ENCODE measurements around the gene CDH4. TPM values are rescaled to one million over a fixed set of nuclear protein-coding genes. Genes with fewer than 3 reads are reported as not detected.

Gene CDH4
- polyA plus RNA-seq, 1 donor, result 1.2 TPM

DNA sequence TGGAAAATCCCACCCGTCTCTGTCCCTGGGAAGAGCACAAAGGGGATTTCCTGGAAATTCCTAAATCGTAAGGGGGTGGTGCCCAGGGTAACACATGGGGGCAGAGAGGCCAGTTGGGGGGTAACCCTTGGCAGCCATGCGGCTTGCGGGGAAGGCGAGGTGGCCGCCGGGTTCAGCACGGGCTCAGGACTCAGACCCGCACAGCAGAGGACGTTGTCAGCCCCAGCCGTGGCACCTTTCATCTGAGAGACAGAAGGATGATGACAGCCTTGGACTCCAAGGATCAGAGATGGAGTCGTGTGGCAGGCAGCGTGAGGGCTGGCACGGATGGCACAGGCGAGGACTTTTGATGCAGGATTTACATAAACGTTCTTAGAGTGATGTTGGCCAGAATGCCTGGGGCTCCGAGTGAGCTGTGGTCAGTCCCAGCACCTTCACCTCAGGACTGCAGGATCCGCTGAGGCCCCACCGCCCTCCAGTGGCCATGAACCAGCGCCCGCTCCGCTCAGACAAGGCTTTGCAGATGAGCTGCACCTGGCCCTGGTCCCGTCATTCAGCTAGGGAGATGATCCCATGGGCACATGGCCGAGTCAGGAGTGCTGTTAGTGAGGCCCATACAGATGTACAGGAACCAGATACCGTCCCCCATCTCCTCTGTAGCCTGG, 623.3 kb downstream of the CDH4 start:
- DNase-seq (ENCODE audit: low read depth), result no peak

DNA sequence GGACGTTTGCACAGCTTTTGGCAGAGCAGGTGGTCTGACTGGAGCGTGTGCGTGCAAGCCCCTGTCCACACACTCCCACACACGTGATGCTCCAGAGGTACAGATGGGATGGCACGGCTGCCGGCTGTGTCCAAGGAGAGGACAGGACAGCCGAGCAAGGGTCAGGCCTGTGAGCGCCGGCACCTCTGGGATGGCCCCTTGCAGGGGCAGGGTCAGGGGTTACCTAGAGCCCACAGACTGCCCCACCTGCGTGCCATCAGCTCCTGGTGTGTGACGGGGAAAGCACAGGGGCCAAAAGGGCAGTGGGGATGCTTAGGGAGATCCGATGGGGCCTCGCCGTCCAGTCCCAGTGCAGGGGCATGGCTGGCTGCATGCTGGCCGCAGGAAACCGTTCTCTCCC, 623.9 kb downstream of the CDH4 start:
- no peak for DNase-seq (ENCODE audit: low read depth)

DNA sequence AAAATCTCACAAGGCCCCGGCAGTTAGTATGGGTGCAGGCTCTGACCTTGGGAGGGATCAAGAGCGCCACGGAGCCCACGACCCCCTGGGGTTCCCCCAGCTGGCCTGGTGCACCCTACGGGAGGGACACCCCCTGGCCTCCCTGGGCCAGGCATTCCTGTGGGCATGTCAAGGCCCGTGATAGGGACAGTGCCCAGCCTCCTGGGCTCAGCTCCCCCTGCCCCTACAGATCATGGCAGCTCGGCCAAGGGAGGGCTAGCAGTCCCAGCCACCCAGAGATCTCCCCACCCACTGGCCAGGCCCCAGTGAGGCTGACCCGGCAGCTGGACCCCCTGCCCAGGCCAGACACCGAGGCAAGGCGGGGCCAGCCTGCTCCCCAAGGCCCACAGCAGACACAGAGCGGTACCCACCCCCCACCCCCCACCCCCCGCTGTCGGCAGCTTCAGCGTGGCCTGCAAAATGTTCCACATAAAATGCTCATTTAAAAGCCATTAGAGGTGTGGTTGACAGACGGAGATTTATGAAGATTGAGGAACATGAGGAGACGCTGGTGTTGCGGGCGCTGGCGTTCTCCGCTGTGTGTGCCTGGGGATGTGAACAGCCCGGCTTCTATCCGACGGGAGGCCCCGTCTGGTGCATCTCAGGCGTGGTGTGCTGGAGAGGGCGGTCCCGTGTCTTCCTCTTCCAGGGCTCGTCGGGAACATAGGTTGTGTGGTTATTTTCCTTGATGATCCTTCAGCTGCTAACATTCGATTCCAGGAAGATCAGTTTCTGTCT, 625.1 kb downstream of the CDH4 start:
- DNase-seq (ENCODE audit: low read depth), result no peak

DNA sequence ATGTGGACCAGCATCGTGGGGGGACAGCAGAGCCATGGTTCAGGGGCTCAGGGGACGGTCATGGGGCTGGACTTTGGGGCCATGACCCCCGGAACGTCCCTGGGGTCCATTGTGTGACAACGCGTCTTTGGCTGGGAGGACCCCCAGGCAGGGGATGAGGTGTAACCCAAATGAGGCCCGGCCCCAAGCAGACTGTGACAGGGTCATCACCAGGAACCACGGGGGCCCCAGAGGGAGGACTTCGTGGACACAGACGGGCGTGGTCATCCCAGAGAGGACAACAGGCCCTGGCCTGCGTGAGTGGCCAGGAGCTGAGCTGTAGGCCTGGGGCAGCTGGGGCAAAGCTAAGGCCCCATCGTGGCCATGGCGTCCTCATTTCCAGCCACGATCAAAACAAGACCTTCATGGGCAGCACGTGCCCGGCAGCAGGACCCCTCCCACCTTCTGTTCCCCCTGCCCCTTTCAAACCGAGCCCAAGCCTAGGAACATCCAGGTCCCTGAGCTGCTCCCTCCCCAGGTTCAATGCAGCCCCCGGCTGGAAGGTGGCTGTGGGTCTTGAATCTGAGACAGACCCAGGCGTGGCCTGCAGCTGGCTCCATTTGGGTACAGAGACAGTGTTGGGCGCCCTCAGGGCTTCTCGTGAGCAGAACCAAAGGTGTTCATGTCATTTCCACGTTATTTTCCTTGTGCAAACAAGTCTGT, 625.9 kb downstream of the CDH4 start:
- DNase-seq (ENCODE audit: low read depth), result no peak

DNA sequence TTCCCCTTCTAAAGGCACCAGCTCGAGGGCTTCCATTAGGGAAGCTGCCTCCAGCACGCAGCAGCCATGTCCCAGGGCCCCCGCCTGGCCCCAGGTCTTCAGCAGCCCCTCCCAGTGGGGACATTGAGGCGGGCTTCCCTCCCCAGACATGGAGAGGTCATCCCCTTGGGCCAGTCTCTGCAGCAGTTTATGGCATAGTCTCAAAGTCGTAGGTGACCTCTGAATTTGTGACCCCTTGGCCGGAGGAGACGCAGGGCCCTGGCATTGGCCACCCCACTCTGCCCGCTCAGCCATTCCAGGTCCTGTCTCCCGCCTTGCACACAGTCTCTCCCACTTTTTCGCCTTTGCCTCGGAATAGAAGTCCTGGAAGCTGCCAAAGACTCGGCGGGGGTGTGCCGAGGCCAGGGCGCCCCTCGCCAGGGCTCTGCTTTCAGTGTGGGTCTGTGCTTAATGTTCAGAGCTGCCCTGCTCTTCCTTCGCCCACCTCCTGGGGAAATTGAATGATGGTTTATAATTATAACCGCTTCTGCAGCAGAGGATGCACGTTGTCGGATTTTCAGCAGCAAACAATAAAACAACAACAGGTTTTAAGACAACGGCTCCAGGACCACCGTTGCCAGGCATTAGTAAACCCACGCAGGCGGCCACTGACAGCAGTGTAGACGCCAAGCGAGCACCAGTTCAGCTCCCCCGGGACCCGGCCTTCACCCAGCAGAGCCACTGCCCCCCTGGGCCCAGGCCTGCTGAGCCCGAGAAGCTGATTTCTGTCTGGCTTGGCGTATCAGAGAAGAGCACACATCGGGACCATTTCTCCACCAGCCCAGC, 626.6 kb downstream of the CDH4 start:
- DNase-seq (ENCODE audit: low read depth), result no peak

DNA sequence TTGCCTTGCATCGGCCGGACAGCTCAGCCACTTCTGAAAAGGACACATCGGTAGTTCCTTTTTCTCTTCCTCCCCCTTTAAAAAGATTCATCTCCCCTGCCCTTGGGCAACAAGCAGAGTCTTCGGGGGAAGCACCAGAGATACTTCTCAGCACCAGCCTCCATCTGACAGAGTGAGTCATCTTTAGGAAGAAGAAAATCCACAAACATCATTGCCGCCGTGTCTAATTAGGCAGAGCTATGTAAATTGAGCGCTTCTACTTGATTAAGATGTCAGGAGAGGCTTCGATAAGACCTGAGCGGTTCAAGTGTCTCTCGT, 627.2 kb downstream of the CDH4 start:
- no peak for DNase-seq (ENCODE audit: low read depth)

DNA sequence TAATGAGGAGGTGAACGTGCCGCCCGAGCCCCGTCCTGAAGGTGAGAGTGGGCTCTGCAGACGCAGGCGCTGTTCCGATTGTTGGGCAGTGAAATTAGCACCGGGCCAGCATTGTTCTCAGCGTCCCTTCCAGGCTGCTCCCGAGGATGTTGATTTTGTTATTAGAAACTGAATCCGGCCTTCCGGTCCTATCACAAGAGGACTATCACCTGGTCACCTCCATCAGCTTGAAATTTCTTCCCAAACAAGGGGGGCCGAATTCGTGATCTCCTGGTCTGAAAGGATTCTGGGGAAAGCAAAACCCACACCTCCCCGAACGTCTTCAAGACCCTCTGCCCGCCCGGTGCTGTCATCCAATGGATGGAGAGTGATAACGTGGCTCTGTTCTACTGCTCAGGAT, 627.6 kb downstream of the CDH4 start:
- no peak for DNase-seq (ENCODE audit: low read depth)

DNA sequence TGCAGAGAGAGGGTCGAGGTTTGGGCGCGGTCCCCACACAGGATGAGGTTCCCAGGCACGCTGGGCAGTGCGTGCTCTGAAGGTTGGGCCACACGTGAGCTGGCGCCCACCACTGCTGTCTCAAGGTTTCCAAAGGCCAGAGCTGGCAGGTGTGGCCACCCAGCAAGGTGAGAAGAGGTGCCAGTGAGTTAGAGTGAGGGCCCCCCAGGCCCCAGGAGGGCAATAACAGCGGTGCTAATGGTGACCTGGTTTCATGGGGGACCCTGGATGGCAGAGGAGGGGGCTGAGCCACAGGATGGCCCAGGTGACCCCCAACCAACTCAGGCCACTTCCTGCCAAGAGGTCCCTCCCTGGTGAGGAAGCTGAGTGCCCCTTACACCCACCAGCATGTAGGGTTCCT, 628.6 kb downstream of the CDH4 start:
- no peak for DNase-seq (ENCODE audit: low read depth)

DNA sequence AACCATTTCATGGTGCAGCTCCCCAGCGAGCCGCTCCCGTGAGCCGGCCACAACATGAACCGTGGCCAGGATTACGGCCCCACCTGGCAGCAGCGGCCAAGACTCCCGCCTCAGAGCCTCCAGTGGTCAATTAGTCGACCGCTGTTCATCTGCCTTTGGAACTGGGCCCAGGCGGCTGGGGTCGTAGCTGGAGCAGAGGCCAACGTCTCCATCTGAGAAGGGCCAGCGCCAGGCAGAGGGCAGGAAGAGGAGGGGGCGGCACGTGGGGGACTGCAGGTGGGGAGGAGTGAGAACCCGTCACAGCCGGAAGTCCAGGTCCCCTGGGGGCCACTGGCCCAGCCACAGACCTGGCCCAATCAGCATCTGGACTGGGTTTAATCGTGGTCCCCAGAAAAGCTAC, 629.4 kb downstream of the CDH4 start:
- no peak for DNase-seq (ENCODE audit: low read depth)

DNA sequence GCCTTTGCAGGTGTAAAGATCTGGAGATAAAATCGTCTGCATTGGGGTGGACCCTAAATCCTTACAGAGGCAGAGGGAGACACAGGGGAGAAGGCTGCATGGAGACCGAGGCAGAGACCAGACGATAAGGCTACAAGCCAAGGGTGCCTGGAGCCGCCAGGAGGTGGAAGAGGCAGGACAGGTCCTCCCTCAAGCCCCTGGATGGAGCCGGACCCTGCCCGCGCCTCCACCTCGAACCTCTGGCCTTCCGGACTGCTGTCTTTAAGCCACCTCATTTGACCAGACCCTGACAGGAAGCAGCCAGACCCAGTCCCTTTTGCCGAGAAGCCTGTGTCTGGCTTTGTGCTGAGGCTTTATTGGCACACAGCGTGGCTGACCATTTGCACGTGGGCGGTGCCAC, 629.8 kb downstream of the CDH4 start:
- DNase-seq (ENCODE audit: low read depth), result no peak

DNA sequence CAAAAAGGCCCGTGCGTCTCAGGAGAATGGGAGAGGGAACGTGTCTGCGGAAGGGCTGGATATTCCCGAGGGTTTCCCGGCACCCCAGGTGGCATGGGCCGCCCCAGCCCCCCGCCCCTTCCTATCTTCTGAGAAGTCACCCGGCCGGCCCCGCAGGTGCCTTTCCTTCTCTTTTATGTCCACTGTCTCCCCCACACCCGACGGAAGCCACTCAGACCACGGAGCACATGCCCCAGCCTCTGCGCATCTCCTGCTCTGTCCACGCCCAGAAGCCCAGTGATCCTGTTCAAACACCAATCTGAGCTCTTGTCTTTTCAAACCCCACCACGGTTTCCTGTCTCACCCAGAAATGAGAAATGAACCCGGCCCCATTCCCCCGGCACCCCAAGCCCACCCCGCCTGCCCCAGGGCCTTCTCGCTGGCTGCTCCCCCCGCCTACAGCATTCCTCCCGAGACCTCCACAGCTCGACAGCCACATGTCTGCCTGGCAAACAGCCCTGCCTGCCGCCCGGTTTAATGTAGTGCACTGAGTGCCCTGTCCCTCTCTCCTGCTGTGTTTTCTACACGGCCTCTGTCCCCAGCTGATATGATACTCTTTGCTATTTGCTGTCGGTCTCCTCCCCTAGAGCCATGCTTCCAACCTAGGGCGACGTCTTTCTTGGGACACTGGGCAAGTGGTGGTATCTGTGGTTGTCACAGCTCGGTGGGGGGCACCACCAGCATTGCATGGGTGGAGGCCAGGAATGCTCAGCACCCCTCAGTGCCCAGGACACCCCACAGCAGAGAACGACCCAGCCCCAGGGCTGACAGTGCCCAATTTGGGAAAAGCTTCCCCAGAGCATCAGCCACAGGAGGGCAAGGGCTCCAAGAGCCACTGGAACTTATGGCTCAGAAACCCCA, 630.9 kb downstream of the CDH4 start:
- no peak for DNase-seq (ENCODE audit: low read depth)

DNA sequence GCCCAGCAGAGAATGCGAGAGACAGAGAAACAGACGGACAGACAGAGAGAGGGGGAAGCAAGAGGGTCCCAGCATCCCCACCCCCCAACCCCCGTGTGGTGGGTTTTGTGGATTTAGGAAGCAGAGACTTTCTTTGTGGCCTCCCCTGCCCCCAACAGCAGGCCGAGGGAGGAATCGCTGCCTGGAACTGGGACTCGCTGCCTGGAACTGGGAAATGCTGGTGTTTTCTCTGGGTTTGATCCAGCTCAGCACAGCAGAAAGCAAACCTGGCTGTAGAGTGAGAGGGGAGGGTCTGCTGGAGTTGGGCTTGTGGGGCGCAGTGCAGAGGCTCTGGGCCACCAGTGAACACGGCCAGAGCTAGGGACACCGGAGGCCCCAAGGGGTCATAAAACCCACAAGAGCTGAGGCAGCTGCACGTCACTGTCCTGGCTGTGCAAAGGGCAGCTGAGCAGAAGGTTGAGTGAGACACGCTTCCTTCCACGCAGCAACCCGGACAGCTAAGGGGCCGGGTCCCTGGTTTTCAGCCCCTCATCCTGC, 631.9 kb downstream of the CDH4 start:
- no peak for DNase-seq (ENCODE audit: low read depth)

DNA sequence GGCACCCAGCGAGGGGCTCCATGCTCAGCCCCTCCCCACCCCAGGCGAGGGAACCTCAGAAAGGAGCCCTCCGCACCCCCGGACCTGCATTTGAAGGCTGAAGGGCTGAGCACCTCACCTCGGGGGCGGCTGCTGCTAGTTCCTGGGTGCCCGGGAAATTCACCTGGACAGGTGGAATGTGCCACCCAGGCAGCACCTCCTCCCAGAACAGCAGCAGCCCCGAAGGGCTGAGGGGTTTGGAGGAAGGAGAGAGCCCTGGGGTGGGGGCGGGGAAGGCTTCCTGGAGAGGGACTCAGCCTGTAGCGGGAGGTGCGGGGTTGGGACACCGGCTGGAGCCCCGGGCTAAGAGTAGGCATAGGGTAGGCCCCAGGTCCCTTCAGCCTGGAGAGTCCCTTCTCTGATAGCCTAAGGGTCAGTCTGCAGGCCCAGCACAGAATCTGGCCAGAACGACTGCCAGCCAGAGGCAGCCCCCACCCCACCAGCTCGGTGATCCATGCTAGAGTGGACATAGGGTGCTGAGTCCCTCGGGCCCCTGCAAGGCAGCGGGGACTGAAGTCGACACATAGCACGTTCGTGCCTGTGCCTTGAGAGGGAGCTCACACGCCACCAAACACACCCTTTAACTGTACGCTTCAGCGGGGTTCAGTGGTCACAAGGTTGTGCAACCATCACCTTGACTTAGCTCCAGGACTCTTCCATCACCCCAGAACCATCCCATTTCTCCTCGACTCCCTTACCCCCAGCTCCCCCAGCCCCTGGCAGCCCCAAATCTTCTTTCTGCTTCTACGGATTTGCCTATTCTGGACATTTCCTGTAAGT, 632.7 kb downstream of the CDH4 start:
- no peak for DNase-seq (ENCODE audit: low read depth)

DNA sequence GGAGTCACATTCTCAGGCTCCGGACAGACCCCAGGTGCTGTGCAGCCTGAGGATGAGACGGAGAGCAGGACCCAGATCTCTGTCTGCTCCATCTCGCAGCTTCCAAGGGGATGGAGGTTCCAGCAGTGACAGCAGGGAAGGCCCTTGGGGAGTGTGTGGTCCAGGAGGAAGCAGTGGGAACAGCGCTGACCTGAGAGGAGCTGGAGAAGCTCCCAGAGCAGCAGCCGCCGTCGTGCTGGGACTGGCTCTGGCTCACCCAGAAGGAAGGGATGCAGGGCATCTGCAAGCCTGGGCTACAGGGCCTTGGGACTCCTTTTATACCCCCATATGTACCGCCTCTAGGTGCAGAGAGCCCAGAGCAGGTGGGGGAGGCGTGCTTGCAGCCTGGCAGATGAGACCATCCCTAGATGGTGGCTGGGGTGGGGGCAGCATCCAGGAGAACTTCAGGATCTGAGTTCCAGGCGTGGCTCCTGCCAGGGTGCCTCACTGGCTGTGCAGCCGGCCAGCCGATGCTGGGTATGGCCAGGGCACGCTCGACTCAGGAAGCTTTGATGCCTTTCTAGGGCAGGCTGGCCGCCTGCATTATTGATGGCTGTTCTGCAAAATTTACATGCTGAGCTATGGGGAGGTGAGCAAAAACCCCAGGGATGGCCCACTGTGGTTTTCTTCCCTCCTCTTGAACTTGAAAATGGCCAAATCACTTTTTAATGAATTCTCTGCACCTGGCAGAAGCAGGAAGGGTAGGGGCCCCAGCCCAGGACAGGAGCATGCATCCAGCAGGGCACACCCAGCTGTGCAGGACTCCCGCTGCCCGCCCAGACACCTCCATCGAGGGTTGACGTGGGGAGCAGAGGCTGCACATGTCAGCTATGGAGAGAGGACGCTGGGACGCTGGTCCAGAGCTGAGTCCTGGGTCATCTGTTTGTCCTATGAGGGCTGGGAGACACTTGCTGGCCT, 634.0 kb downstream of the CDH4 start:
- DNase-seq (ENCODE audit: low read depth), result no peak

DNA sequence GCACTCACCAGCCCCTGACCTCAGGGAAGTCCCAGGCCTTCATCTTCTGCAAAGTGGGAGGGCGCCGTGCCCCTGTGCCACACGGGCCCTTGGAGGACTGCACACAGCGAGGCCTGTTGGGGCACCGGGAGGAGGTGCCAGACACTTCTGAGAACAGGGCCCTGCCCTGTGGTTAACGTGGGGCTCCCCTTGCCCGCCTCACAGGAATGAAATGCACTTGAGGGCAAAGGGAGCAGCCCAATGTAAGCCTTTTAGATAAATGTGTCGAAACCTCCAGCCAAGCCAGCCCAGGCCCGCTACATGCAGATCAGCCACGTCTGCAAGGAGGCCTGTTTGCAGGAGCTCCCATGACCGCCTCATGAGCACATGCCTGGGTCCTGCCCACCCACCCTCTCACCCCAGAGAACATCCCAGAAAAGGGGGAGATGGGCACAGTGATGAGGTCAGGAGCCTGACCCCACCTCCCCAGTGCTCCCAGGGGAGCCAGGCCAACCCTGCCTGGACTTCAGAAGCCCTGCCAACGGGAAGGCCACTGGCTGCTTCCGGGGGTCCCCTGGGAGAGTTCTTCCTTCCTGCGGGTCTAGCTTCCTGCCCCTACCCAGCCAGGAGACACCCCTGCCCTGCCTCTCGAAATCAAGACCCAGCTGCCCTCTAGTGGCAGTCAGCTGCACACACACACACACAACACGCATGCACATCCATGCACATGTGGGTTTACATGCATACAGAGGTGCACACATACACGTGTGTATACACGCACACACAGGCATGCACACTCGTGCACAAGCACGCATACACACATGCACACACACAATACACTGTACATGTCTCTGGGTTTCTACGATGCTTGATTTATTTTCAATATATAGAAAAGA, 634.9 kb downstream of the CDH4 start:
- no peak for DNase-seq (ENCODE audit: low read depth)

DNA sequence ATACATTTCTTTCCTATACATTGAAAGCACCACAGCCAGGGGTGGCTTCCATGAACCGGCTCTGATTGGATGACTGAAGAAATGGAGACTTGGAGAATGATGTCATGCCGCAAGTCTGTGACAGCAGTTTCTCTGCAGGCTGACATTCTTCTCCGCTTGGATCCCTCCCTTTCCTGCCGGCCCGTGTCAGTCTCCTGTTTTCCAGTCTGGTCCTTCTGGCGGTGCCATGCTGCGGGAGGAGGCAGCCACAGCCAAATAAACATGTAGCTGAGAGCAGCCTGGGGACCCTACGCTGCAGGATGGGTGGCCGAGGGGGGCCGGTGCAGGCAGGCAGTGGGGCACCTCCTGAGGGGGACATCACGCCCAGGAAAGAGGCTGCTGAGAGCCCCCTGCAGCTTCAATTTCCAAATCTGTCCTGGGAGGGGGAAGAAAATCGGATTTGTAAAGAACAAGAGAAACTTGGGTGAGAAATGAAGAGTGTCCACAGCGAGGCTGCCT, 635.6 kb downstream of the CDH4 start:
- no peak for DNase-seq (ENCODE audit: low read depth)

DNA sequence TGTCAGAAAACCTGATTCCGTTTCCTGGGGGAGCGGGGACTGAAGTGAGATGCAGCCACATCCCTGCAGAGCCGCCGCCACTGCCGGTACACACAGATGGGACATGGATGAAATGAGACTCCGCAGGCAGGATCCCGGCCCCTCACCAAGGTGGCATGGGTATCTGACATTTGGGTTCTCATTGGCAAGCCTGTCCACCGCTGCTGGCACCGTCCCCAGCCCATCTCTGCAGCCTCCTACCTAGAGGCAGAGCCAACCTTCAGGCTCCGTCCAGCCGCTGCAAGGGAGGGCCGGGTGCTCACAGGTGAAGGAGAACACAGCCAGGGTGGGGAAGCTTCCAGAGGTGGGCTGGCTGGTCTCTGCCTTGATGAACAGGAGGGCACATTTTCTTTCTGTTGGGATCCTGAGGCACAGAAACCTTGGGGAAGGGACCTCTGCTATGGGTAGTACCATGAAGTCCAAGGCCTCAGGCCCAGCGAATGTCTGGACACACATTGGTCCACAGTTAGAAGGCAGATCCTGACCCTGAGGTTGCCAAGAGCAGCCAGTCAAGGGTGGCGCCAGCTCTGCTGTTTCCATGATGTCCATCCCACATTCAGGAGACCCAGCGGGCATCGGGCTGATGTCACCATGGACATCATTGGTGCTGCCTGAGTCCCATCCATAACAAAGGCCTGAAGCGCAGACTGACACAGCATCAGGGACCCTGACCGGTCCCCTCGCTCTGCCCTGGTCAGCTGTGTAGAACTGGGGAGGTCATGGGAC, 636.2 kb downstream of the CDH4 start:
- no peak for DNase-seq (ENCODE audit: low read depth)

All from forelimb muscle (tissue), 1 donor.